ENCODE data around the gene MAT2B.

MAT2B gene

DNA sequence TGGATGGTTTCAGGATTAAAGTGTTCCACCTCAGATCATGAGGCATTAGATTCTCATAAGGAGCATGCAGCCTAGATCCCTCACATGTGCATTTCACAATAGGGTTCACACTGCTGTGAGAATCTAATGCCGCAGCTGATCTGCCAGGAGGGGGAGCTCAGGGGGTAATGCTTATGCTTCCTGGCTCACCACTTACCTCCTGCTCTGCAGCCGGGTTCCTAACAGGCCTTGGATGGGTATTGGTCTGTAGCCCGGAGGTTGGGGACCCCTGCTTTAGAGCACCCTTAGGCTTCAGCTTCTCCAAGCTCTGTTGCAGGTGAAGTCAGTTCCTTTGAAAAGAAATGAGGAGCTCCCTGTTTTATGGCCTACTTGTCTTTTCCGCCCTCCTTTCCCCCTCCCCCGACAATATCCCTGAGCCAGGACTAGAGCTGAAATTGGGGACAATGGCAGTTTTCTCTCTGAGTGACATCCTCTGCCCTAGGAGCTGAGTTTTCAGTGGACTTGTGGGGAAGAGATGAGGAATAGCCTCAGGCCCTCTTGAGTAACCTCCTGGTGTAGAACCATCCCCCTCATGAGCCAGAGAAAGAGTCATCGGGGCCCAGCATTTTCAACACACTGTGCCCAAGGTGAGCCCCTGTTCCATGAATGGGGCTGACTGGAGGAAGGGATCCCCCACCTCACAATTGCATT, 16.2 kb upstream of the MAT2B start:
- Histone ChIP-seq H3K4me1 (ENCODE audit: insufficient read depth, low read length) (no peaks in the 10 kb centered on the region; the same call in 1 of the 2 replicates), H3K36me3 (ENCODE audit: insufficient read depth, low read length) (peaks cover 6% of the 10 kb centered on the region; the same call in 1 of the 2 replicates), H3K9ac (ENCODE audit: low read depth, low read length) (no peak overlapping the region), H3K9me3 (ENCODE audit: control insufficient read depth, insufficient read depth, low read length) (no peaks in the 10 kb centered on the region; the same call in 1 of the 2 replicates)

DNA sequence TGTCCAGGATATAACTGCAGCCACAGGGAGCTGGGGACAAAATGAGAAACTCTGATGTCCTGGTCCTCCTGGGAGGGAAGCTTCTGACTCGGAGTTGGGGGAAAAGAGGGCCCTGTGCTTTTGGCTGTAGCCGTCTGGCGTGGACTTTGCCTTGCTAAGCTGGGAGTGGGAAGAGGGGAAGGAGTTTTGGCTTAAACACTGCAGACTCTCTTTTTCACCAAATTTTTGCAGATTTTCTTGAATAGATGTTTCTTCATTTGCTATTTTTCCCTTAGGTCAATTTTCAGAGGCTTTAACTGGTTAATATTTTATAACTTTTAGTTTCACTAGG, 15.7 kb upstream of the MAT2B start:
- H3K9me3 ChIP-seq (ENCODE audit: control insufficient read depth, insufficient read depth, low read length): no peaks in the 10 kb centered on the region; the same call in 1 of the 2 replicates
- peaks cover 6% of the 10 kb centered on the region; the same call in 1 of the 2 replicates for H3K36me3 ChIP-seq (ENCODE audit: insufficient read depth, low read length)
- H3K9ac ChIP-seq (ENCODE audit: low read depth, low read length): no peak overlapping the region
- no peaks in the 10 kb centered on the region; the same call in 1 of the 2 replicates for H3K4me1 ChIP-seq (ENCODE audit: insufficient read depth, low read length)

DNA sequence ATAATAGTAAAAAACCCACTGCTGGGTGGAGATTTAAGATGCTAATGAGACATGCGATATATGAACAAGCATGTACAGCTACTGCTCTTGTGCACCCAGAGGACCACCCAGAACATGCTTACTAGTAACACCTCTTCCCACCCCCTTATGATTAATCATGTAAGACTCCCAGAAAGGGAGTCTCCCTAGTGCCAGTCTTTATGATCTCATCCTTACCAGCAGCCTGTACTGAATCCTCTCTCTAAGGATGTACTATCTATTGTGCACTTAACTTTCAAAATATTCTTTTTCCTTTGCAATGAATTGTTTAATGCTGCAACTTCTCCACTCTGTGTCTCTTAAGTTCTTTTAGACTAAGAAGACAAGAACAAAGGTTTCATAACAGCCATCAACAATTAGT, 9.1 kb upstream of the MAT2B start:
- no peak overlapping the region for H3K9ac ChIP-seq (ENCODE audit: low read depth, low read length)
- no peaks in the 10 kb centered on the region for H3K4me1 ChIP-seq (ENCODE audit: insufficient read depth, low read length)
- 0 out of 2 replicates have a peak, but pooled peaks cover 2% of the 10 kb centered on the region for H3K36me3 ChIP-seq (ENCODE audit: insufficient read depth, low read length)
- peaks cover 4% of the 10 kb centered on the region; the same call in 1 of the 2 replicates for H3K9me3 ChIP-seq (ENCODE audit: control insufficient read depth, insufficient read depth, low read length)

DNA sequence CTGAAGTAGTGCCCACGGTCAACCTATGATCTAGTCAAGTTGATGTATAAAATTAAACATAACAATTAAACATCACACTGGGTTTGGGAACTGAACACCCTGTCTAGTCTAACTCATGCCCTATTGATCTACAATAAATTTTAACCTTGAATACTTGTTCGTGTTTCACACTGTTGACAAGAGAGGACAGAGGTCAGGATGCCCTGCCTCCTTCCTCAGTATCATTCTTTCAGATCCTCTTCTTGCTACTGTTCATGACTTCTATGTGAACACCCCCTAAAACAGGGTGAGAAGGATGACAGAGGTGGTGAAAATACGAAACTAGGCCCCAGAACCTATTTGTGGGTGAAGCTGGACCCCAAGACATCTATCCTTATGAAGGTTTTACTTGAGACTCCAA, 8.1 kb upstream of the MAT2B start:
- Histone ChIP-seq H3K36me3 (ENCODE audit: insufficient read depth, low read length) (0 out of 2 replicates have a peak, but pooled peaks cover 2% of the 10 kb centered on the region), H3K4me1 (ENCODE audit: insufficient read depth, low read length) (no peaks in the 10 kb centered on the region), H3K9ac (ENCODE audit: low read depth, low read length) (no peak overlapping the region), H3K9me3 (ENCODE audit: control insufficient read depth, insufficient read depth, low read length) (peaks cover 4% of the 10 kb centered on the region; the same call in 1 of the 2 replicates)

DNA sequence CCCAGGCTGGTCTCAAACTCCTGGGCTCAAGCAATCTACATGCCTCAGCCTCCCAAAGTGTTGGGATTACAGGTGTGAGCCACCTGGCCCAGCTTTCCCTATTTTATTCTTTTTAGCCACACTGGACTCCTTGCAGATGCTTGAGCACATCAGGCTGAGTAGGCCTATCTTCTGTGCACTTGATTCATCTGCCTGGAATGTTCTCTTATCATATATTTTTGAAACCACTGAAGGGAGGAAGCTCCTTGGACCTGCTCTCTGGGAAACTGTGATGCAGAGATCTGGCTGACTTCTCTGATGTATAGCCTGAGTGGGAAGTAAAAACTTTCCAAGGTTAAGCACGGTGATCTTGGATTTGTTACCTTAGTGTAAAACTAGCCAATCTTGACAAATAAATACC, 6.5 kb upstream of the MAT2B start:
- Histone ChIP-seq H3K4me1 (ENCODE audit: insufficient read depth, low read length) (no peaks in the 10 kb centered on the region), H3K36me3 (ENCODE audit: insufficient read depth, low read length) (no peaks in the 10 kb centered on the region), H3K9ac (ENCODE audit: low read depth, low read length) (no peak overlapping the region), H3K9me3 (ENCODE audit: control insufficient read depth, insufficient read depth, low read length) (peaks cover 4% of the 10 kb centered on the region; the same call in 1 of the 2 replicates)

DNA sequence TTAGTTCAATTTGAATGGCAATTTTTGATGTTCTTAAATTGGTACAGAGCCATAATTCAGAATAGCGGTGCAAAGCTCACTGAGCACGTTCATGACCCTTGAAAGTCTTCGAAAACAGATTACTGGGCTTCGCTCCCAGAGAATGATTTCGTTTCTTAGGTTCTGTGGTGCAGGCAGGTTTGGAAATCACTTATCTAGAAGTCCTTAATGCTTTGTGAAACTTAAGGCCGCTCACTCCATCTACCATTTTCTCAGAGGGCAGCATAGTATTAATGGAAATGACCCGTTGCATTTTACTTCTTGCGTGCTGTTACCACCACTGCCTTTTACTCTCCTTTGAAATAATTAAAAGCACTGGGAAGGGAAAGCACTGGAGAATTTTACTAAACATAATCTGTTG, 2.9 kb upstream of the MAT2B start:
- H3K4me1 ChIP-seq (ENCODE audit: insufficient read depth, low read length): no peaks in the 10 kb centered on the region; the same call in 1 of the 2 replicates
- peak overlapping the region; percentile 89 for H3K9ac ChIP-seq (ENCODE audit: low read depth, low read length)
- H3K9me3 ChIP-seq (ENCODE audit: control insufficient read depth, insufficient read depth, low read length): no peaks in the 10 kb centered on the region
- H3K36me3 ChIP-seq (ENCODE audit: insufficient read depth, low read length): no peaks in the 10 kb centered on the region

DNA sequence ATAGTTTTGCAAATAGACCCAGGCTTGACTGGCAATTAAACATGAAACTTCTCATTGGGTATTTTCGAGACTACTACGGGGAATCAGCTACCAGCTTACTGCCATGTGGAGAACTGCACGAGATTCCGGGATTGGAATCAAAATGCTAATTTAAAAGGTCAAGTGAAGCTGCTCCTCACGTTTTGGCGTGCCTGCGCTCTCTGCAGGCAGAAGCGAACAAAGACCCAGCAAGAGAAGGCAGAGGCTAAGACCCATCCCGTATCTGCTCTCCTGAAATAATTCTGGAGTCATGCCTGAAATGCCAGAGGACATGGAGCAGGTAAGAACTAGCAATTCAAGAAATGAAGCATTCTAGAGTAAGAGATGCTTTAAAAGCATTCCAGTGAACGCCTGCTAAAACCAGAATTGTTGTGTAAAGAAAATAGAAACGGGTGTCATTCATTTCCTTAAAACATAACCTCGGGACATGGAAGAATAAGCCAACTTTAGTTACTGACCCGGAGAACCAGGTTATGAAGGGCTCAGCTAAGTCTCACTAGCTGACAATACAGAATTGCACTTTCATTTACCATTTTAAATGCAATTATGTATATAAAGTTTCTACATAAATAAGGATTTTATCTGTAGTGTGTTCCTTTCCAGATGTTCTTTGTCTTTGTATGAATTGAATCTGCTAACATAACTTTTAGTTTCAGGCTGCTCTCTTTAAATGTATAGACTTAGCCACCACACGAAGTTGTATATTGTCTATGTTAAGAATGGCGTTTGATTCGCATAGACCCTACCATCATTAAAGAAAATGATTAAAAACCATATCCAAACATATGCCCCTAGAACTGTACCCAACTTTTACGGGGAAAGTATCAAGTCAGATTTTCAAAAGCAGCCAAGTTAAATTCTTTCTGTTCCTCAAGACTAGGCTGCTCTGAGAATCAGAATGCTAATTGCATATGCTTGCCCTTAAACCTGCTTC, 2.0 kb upstream of the MAT2B start:
- H3K9ac ChIP-seq (ENCODE audit: low read depth, low read length): peak overlapping the region; percentile 89
- H3K9me3 ChIP-seq (ENCODE audit: control insufficient read depth, insufficient read depth, low read length): no peaks in the 10 kb centered on the region
- no peaks in the 10 kb centered on the region for H3K36me3 ChIP-seq (ENCODE audit: insufficient read depth, low read length)
- no peaks in the 10 kb centered on the region; the same call in 1 of the 2 replicates for H3K4me1 ChIP-seq (ENCODE audit: insufficient read depth, low read length)

DNA sequence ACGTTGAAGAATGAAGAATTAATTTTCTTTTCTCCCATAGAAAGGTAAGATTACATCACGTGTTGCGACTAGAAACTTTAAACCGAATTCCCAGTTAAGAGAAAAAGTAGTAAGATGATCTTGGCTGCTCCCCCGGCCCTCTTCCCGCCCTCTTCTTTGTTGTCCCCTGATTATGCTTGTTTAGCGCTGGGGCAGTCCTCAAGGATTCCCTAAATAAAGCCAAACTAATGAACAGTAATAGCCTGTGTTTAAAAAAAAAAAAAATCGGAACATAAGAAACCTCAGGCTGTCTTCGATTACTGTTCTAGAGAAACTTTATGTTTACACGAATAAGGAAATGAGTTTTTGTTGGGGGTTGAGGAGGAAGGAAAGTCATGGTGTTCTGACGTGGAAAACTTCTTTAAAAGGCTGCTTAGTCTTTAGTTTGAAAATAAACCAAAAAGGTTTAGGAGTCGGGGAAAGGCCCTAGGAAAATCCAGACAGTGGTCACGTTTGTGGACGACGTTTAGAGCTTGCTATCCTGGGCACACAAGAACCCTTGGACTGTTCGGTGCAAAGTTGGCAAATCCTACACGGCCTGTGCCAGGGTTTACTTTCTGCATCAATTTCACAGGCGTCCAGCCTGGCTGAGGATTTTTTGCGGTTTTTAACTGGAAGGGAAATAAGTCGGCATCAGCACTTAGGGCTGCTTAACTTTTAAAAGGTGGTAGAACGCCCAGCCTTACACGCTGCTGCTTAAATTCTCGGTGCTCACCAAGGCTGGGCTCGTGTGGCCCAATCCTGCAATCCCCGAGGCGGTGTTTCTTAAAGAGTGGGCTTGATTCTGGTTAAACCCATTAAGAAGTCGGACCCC, 1.1 kb upstream of the MAT2B start:
- Histone ChIP-seq H3K9ac (ENCODE audit: low read depth, low read length) (peak overlapping the region; percentile 89), H3K4me1 (ENCODE audit: insufficient read depth, low read length) (peaks cover 4% of the 10 kb centered on the region), H3K36me3 (ENCODE audit: insufficient read depth, low read length) (no peaks in the 10 kb centered on the region), H3K9me3 (ENCODE audit: control insufficient read depth, insufficient read depth, low read length) (no peaks in the 10 kb centered on the region)

DNA sequence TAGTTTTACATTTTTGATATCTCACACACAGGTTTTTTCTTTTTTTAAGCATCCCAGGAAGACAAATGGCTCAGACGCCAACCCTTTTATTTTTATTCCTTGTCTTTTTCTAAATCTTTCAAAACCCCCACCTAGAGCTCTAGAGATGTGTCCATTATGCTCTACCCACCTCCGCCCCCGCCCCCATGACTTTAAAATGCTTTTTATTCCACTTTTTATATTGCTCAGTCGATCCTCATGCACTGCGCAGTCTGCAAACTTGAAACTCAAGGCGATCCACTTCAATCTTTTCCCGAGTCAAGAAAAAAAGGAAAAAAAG, 411 bp upstream of the MAT2B start:
- H3K9ac ChIP-seq (ENCODE audit: low read depth, low read length): peak overlapping the region; percentile 89
- no peaks in the 10 kb centered on the region for H3K36me3 ChIP-seq (ENCODE audit: insufficient read depth, low read length)
- H3K9me3 ChIP-seq (ENCODE audit: control insufficient read depth, insufficient read depth, low read length): no peaks in the 10 kb centered on the region
- peaks cover 10% of the 10 kb centered on the region for H3K4me1 ChIP-seq (ENCODE audit: insufficient read depth, low read length)

DNA sequence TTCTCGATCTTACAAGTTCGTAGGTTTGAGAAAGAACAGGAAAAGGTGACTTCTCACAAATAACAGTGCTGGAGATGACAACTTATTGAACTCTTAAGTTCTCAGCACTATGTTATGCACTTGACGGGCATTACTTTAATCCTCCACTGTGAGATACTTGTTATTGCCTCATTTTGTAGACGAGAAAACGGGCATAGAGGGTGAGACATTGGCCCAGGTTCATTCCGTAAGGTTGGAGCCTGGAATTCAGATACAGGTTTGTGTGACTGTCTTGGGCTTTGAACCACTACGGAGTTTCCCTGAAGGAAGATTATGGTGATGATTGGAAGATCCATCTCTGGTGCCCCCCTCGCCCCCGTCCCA, 657 bp downstream of the MAT2B start:
- H3K9me3 ChIP-seq (ENCODE audit: control insufficient read depth, insufficient read depth, low read length): no peaks in the 10 kb centered on the region
- H3K4me1 ChIP-seq (ENCODE audit: insufficient read depth, low read length): peaks cover 10% of the 10 kb centered on the region
- H3K36me3 ChIP-seq (ENCODE audit: insufficient read depth, low read length): no peaks in the 10 kb centered on the region
- H3K9ac ChIP-seq (ENCODE audit: low read depth, low read length): peak overlapping the region; percentile 89

DNA sequence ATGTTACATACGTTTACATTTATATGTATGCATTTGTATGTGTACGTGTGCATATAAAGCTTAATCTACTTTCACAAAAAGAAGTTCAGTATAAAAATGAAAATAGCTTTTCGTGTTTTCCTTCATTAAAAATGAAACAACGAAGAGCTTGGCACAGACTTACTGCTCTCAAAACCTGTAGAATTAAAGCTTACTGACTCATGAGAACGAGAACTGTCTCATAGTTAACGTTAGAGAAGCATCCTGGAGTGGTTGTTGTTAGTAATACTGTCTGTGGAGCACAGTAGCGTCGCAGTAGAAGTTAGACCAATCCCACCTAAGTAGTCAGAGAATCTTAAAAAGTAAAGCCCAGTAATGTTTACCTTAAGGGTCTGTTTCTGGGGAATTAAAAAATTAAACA, 1.3 kb downstream of the MAT2B start:
- no peaks in the 10 kb centered on the region for H3K9me3 ChIP-seq (ENCODE audit: control insufficient read depth, insufficient read depth, low read length)
- peak overlapping the region; percentile 89; the same call in 1 of the 2 replicates for H3K9ac ChIP-seq (ENCODE audit: low read depth, low read length)
- H3K4me1 ChIP-seq (ENCODE audit: insufficient read depth, low read length): peaks cover 10% of the 10 kb centered on the region
- peaks cover 1% of the 10 kb centered on the region; the same call in 1 of the 2 replicates for H3K36me3 ChIP-seq (ENCODE audit: insufficient read depth, low read length)

DNA sequence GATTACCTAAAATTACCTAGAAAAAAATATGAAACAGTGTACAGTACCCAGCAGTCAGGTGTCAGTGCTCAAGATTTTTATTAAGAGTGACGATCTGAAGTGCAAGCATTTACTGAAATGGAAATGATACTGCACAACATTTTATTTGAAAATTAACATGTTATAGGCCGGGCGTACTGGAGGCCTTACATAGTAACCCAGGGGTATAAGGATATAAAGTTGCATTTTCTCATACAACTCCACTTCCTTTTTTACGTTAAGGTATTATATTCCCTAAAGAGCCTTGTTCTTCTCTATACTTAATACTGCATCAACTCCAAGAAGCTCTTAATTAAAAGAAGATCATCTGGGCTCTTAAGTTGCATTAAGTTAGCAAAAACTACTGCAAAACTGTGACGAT, 3.3 kb downstream of the MAT2B start:
- peaks cover 20% of the 10 kb centered on the region for H3K36me3 ChIP-seq (ENCODE audit: insufficient read depth, low read length)
- peaks cover 10% of the 10 kb centered on the region for H3K4me1 ChIP-seq (ENCODE audit: insufficient read depth, low read length)
- H3K9me3 ChIP-seq (ENCODE audit: control insufficient read depth, insufficient read depth, low read length): no peaks in the 10 kb centered on the region
- peak overlapping the region; percentile 10 for H3K9ac ChIP-seq (ENCODE audit: low read depth, low read length)

DNA sequence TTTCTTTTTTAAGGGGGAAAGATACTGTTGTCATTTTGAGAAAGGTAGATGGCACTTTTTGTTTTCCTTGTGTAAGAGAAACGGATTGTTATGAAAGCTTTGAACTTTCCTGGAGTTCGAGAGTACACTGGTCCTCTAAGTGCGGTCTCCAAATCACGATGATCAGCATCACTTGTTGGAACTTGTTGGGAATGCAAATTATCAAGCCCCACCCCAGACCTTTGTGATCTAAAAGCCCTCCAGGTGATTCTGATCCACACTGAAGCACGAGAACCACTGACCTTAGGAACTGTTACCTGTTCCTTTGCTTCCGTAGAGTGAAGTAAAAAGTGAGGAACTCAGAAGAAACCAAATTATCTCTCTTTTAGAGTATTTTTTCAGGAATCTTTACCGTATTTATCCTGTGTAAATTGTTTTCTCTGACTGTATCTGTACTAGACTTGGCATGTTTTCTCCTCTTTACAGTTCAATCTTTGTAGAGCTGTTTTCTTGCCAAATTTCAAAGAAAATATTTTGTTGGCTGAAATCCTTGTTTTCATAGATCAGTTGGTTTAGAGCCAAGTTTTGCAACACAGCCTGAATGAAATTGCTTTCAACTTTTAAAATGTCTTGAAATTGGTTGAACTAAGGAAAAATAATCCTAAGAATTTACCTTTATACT, 4.0 kb downstream of the MAT2B start:
- peak overlapping the region; percentile 10 for H3K9ac ChIP-seq (ENCODE audit: low read depth, low read length)
- peaks cover 21% of the 10 kb centered on the region for H3K36me3 ChIP-seq (ENCODE audit: insufficient read depth, low read length)
- peaks cover 10% of the 10 kb centered on the region for H3K4me1 ChIP-seq (ENCODE audit: insufficient read depth, low read length)
- no peaks in the 10 kb centered on the region for H3K9me3 ChIP-seq (ENCODE audit: control insufficient read depth, insufficient read depth, low read length)

DNA sequence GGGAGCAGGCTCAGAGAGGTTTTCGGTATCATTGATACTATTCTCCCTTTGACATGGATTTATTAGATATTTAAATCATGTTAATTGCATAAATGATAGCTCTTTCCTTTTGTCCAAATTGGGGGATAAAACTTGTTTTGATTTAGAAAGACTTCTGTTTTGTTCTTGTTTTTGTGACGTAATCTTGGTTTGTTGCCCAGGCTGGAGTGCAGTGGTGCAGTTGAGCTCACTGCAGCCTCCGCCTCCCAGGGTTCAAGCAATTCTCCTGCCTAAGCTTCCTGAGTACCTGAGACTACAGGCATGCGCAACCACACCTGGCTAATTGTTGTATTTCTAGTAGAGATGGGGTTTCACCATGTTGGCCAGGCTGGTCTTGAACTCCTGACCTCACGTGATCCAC, 7.1 kb downstream of the MAT2B start:
- Histone ChIP-seq H3K9ac (ENCODE audit: low read depth, low read length) (no peak overlapping the region), H3K36me3 (ENCODE audit: insufficient read depth, low read length) (peaks cover 37% of the 10 kb centered on the region)

More for the DNA sequence above, 7.1 kb downstream of the MAT2B start:
- H3K4me1 ChIP-seq (ENCODE audit: insufficient read depth, low read length): peaks cover 10% of the 10 kb centered on the region; the same call in 1 of the 2 replicates
- no peaks in the 10 kb centered on the region for H3K9me3 ChIP-seq (ENCODE audit: control insufficient read depth, insufficient read depth, low read length)
